K562 (cell line): ENCODE data around the gene HPSE2. TPM values are rescaled to one million over a fixed set of nuclear protein-coding genes. Genes with fewer than 3 reads are reported as not detected.

Experiments used
- ATAC-seq: fragments of 200-7000 bp; cut with Tn5 transposase; 3 replicates; pipeline ENCODE4 v1.9.1; 2020; ENCODE audit warnings: moderate library complexity
- BruUV-seq: library from RNA; stranded (reverse); fragments of 400-500 nt; replicated peaks from 2 replicates; lab custom pipeline; 2021; lab: Mats Ljungman, UMichigan
- CTCF ChIA-PET: fragments of 300-600 bp; formaldehyde crosslinking; extraction: SDS; loops from one replicate; lab custom pipeline; 2021; ENCODE audit warnings: low intra/inter-chr PET ratio; lab: Yijun Ruan, JAX
- POLR2A ChIA-PET: fragments of 300-600, 350-650 bp; sonication (Branson Sonifier 250); formaldehyde crosslinking; extraction: SDS; loops from one replicate; lab custom pipeline; 2021; ENCODE audit warnings: antibody characterized with exemption, inconsistent platforms; lab: Yijun Ruan, JAX
- DNase-seq, 4 experiments: peaks; one replicate each; pipeline versions ENCODE4 v3.0.0 to v3.0.0-alpha.2; 2011 to 2018; ENCODE audit warnings: low spot score in 3 of 4, mixed read lengths in 3 of 4; ENCODE audit errors: extremely low read depth in 1 of 4
- FAIRE-seq: peaks from 2 replicates; lab custom pipeline; 2011; peaks lifted over from hg19 to GRCh38; lab: Jason Lieb, UNC
- H2AFZ ChIP-seq: 2 replicates; pipeline ENCODE4 v1.6.0; 2011; ENCODE audit warnings: low read depth, low read length, control low read depth, inconsistent platforms
- H3K27ac ChIP-seq: fragments of 200-600 bp; 3 replicates; pipeline ENCODE4 v1.8.0; 2011; ENCODE audit warnings: low read depth, mild to moderate bottlenecking, control low read depth, inconsistent platforms, low read length, moderate library complexity, mixed read lengths; ENCODE audit errors: extremely low read depth
- H3K27me3 ChIP-seq, 2 experiments: fragments of 300-600 bp in 1 of 2; 2 replicates in 1 of 2; 3 replicates in 1 of 2; pipeline versions ENCODE4 v1.6.0 to v1.8.0; 2011; ENCODE audit warnings: inconsistent platforms in 2 of 2, low read length in 2 of 2, mild to moderate bottlenecking in 1 of 2, mixed read lengths in 1 of 2, moderate library complexity in 1 of 2; ENCODE audit not compliant: control insufficient read depth in 2 of 2, insufficient read depth in 2 of 2
- H3K36me3 ChIP-seq: fragments of 300-600 bp; 3 replicates; pipeline ENCODE4 v1.8.0; 2011; ENCODE audit warnings: mild to moderate bottlenecking, low read length, inconsistent platforms; ENCODE audit not compliant: control insufficient read depth, insufficient read depth
- H3K4me1 ChIP-seq, 2 experiments: fragments of 200-600 bp in 1 of 2; replicated peaks in 1 of 2; 2 replicates in 1 of 2; 3 replicates in 1 of 2; pipeline versions ENCODE4 v1.5.1 to v1.8.0; 2011; ENCODE audit warnings: inconsistent platforms in 2 of 2, low read length in 2 of 2, mild to moderate bottlenecking in 1 of 2, mixed read lengths in 1 of 2, moderate library complexity in 1 of 2; ENCODE audit not compliant: control insufficient read depth in 2 of 2, insufficient read depth in 2 of 2
- H3K4me2 ChIP-seq: 2 replicates; pipeline ENCODE4 v1.6.1; 2011; ENCODE audit warnings: low read length, control low read depth, inconsistent platforms, mixed read lengths; ENCODE audit not compliant: insufficient read depth
- H3K4me3 ChIP-seq: fragments of 200-600 bp; sonication (generic), shearing (Covaris generic); 2 replicates; pipeline ENCODE4 v1.5.1; 2016; ENCODE audit warnings: control low read depth, inconsistent platforms
- H3K79me2 ChIP-seq: fragments of 200-600 bp; 3 replicates; pipeline ENCODE4 v1.8.0; 2011; ENCODE audit warnings: low read length, inconsistent platforms; ENCODE audit not compliant: control insufficient read depth, insufficient read depth
- H3K9ac ChIP-seq, 2 experiments: 2 replicates each; pipeline versions ENCODE4 v1.6.0 to v1.6.1; 2011; ENCODE audit warnings: low read depth in 2 of 2, low read length in 2 of 2, control low read depth in 1 of 2, inconsistent platforms in 1 of 2, mild to moderate bottlenecking in 1 of 2, mixed read lengths in 1 of 2; ENCODE audit not compliant: insufficient read depth in 1 of 2
- H3K9me1 ChIP-seq: one replicate; pipeline ENCODE4 v1.6.0; 2011; ENCODE audit warnings: inconsistent platforms, mild to moderate bottlenecking, low read length, moderate library complexity; ENCODE audit not compliant: control insufficient read depth, insufficient read depth
- H3K9me3 ChIP-seq: replicated peaks from 2 replicates; pipeline ENCODE4 v1.5.1; 2011; ENCODE audit warnings: low read depth, low read length, inconsistent platforms; ENCODE audit not compliant: control insufficient read depth, insufficient read depth
- H4K20me1 ChIP-seq: replicated peaks from 2 replicates; pipeline ENCODE4 v1.6.1; 2011; ENCODE audit warnings: low read length, inconsistent platforms, mixed read lengths; ENCODE audit not compliant: control insufficient read depth, insufficient read depth
- CHD2 ChIP-seq: IDR thresholded peaks from 2 replicates; pipeline ENCODE4 v1.6.1; 2011; ENCODE audit warnings: low read depth, low read length
- FOXP1 ChIP-seq: sonication (generic); formaldehyde crosslinking; IDR thresholded peaks from 2 replicates; pipeline ENCODE4 v1.8.0; 2022; ENCODE audit warnings: mild to moderate bottlenecking, missing genetic modification reagents
- MBD2 ChIP-seq: sonication (generic); IDR thresholded peaks from 2 replicates; pipeline ENCODE4 v1.6.1; 2016; ENCODE audit warnings: low read depth, borderline replicate concordance
- ZBTB1 ChIP-seq: sonication (generic); formaldehyde crosslinking; IDR thresholded peaks from 2 replicates; pipeline ENCODE4 v1.8.1; 2023; ENCODE audit warnings: missing genetic modification reagents, low read depth, mild to moderate bottlenecking, borderline replicate concordance
- ZC3H8 ChIP-seq: fragments of 450-650 bp; IDR thresholded peaks from 2 replicates; pipeline ENCODE4 v1.6.1; 2017
- ZNF79 ChIP-seq: fragments of 250-450 bp; sonication (Bioruptor Pico); IDR thresholded peaks from 2 replicates; pipeline ENCODE4 v1.4.0; 2020; ENCODE audit warnings: low read depth, mild to moderate bottlenecking, moderate library complexity
- WGBS: fragments of 100-300 bp; shearing (Covaris generic); methylation state at CpG from one replicate; pipeline ENCODE4 v1.1.6; 2016; ENCODE audit warnings: low coverage, mixed read lengths; ENCODE audit not compliant: insufficient coverage; ENCODE audit errors: missing lambda C conversion rate; 5-methylcytosine and 5-hydroxymethylcytosine counted together
- in situ Hi-C: fragments of 300-500 bp; cut with MboI; formaldehyde crosslinking; loops from 4 replicates; pipeline ENCODE4 v1.15.0; 2018; ENCODE audit warnings: inconsistent platforms, mixed read lengths
- intact Hi-C: fragments of 100-400 bp; cut with micrococcal nuclease; formaldehyde crosslinking; loops from 2 replicates; pipeline ENCODE4 v1.14.2; 2022
- polyA plus RNA-seq, 8 experiments: library from polyadenylated mRNA; depleted of rRNA in 4 of 8; stranded (reverse) in 5 of 8; unstranded in 3 of 8; fragments of >200 nt; fragmentation: Nextera tagmentation in 2 of 8; fragmentation: Illumina TruSeq in 1 of 8; extraction: Ambion mirVana in 2 of 8; extraction: Trizol in 1 of 8; gene quantifications; 2 replicates each; pipeline versions ENCODE4 v1.2.1 to v1.2.3, GENCODE V29; 2011 to 2014; ENCODE audit warnings: inconsistent platforms in 1 of 8, missing spikeins in 1 of 8
- total RNA-seq, 7 experiments: library from RNA; depleted of rRNA in 6 of 7; stranded (reverse); fragments of >200 nt in 6 of 7; fragmentation: Illumina TruSeq in 2 of 7; extraction: Trizol in 2 of 7; gene quantifications; 2 replicates each; pipeline versions ENCODE4 v1.2.1 to v1.2.3, GENCODE V29; 2011 to 2021; ENCODE audit warnings: low replicate concordance in 1 of 7
- TF ChIP-seq, protein P1 (sequence below), 2 experiments: fragments of 450-650 bp; formaldehyde crosslinking in 1 of 2; IDR thresholded peaks; 2 replicates each; pipeline versions ENCODE4 v1.4.0 to v1.6.1; 2014 to 2020; ENCODE audit warnings: mild to moderate bottlenecking in 2 of 2, borderline replicate concordance in 1 of 2, low read depth in 1 of 2

Gene HPSE2
- total and polyA plus RNA-seq, 9 of the 15 experiments (the other 6 are each of a cell fraction or from before 2014, with no cell fraction given) = 0.03 to 0.10 (median 0.04) TPM; not detected in 2

DNA sequence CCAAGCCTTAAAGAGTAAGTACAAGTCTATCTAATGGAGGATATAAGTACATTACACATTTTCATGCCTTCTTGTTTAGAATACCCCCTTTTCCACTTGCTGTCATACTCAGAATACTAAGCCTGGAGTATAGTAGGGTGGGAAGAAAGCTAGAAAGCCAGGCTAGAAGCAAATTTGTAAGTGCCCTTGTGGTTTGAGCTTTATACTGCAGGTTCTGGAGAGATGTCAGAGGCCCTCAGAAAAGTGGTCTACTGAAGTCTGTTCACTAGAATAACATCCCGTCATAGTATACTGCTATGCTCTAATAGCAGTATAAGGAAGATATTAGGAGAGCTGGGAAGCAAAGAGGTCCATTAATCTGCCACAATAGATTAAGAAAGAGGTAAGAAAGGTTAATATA is 62.7 kb downstream of the HPSE2 start:
- 14% methylated on average over 1 of the region's 1 CpG for WGBS
- no peaks in the 10 kb centered on the region for H3K79me2 ChIP-seq
- H3K27ac ChIP-seq = no peak overlapping the region
- TF ChIP-seq ZNF79 (CRISPR knock-in tag) (no peak), ZBTB1 (CRISPR knock-in tag) (no peak), MBD2 (no peak), FOXP1 (CRISPR knock-in tag) (no peak), ZC3H8 (no peak), CHD2 (no peak)
- in situ Hi-C loops = no loop called here
- no peak overlapping the region for H3K4me3 ChIP-seq
- intact Hi-C loops = loop anchor here (5.0 to 10.0 kb wide), 3 partner anchors 74 to 426 kb away; no protein-coding TSS in a partner anchor
- H3K4me2 ChIP-seq = no peak overlapping the region
- no peaks in the 10 kb centered on the region for H3K9me3 ChIP-seq
- DNase-seq (no peak), FAIRE-seq (no peak), ATAC-seq (no peak)
- no peaks in the 10 kb centered on the region for H4K20me1 ChIP-seq
- ChIA-PET CTCF (no interaction called here), POLR2A (no interaction called here)
- no peaks in the 10 kb centered on the region for H3K27me3 ChIP-seq
- no peaks in the 10 kb centered on the region for H3K36me3 ChIP-seq
- no peaks in the 10 kb centered on the region for H3K4me1 ChIP-seq
- no peaks in the 10 kb centered on the region for H3K9me1 ChIP-seq
- BruUV-seq = no TSS peak
- no peak overlapping the region for H3K9ac ChIP-seq
- H2AFZ ChIP-seq = no peak overlapping the region

DNA sequence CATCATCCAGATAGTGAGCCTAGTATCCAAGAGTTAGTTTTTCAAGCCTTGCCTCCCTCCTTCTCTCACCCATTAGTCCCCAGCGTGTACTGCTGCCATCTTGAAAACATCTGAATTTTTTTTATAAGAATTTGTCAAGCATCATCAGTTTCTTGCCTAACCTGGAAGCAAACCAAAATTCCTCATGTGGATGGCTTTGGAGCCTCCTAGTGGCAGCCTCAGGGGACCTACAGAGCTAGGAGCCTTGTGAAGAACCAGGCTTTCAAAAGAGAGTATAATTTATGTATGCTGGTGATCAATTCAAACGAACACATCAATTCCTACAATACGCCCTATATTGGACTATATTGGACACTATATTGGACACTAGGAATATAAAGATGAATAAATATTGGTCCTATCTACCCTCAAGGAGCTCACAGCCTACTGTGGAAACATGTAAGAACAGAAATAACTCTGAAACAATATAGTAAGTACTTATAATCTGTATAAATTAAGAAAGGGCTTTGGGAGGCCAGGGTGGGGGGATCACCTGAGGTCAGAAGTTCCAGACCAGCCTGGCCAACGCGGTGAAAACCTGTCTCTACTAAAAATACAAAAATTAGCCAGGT is 63.4 kb downstream of the HPSE2 start:
- Histone ChIP-seq H4K20me1 (no peaks in the 10 kb centered on the region), H3K27ac (no peak overlapping the region), H3K36me3 (no peaks in the 10 kb centered on the region), H3K4me2 (no peak overlapping the region), H3K9ac (no peak overlapping the region), H2AFZ (no peak overlapping the region), H3K9me1 (no peaks in the 10 kb centered on the region), H3K79me2 (no peaks in the 10 kb centered on the region), H3K9me3 (no peaks in the 10 kb centered on the region), H3K27me3 (no peaks in the 10 kb centered on the region), H3K4me3 (no peak overlapping the region), H3K4me1 (no peaks in the 10 kb centered on the region)
- peak; percentile 67; the same call in 2 of the 3 replicates for ATAC-seq
- CTCF ChIA-PET = no interaction called here
- POLR2A ChIA-PET = no interaction called here
- WGBS = 2% methylated on average over 5 of the region's 5 CpGs
- intact Hi-C loops (loop anchor here (5.0 to 10.0 kb wide), 3 partner anchors 75 to 425 kb away; no protein-coding TSS in a partner anchor), in situ Hi-C loops (no loop called here)
- FAIRE-seq = peak; percentile 78
- DNase-seq = peak; percentile 14 to 46 (median 24)
- no TSS peak for BruUV-seq
- TF ChIP-seq, protein P1, sequence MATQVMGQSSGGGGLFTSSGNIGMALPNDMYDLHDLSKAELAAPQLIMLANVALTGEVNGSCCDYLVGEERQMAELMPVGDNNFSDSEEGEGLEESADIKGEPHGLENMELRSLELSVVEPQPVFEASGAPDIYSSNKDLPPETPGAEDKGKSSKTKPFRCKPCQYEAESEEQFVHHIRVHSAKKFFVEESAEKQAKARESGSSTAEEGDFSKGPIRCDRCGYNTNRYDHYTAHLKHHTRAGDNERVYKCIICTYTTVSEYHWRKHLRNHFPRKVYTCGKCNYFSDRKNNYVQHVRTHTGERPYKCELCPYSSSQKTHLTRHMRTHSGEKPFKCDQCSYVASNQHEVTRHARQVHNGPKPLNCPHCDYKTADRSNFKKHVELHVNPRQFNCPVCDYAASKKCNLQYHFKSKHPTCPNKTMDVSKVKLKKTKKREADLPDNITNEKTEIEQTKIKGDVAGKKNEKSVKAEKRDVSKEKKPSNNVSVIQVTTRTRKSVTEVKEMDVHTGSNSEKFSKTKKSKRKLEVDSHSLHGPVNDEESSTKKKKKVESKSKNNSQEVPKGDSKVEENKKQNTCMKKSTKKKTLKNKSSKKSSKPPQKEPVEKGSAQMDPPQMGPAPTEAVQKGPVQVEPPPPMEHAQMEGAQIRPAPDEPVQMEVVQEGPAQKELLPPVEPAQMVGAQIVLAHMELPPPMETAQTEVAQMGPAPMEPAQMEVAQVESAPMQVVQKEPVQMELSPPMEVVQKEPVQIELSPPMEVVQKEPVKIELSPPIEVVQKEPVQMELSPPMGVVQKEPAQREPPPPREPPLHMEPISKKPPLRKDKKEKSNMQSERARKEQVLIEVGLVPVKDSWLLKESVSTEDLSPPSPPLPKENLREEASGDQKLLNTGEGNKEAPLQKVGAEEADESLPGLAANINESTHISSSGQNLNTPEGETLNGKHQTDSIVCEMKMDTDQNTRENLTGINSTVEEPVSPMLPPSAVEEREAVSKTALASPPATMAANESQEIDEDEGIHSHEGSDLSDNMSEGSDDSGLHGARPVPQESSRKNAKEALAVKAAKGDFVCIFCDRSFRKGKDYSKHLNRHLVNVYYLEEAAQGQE (IDR thresholded peaks at IDR 0.05; ENCODE audit: borderline replicate concordance) = peak; percentile 39; the same call in 1 of the 2 replicates
- TF ChIP-seq, protein P1 (CRISPR knock-in tag; IDR thresholded peaks at IDR 0.05; ENCODE audit: low read depth) = no peak
